Hepatocyte (in vitro differentiated cells): ENCODE measurements around the gene ZNF496. TPM values are rescaled to one million over a fixed set of nuclear protein-coding genes. Genes with fewer than 3 reads are reported as not detected.

Experiments
- DNase-seq: peaks from one replicate; pipeline ENCODE4 v3.0.0-alpha.2; 2016; ENCODE audit warnings: low spot score
- H2AFZ ChIP-seq: fragments of 200-600 bp; sonication (generic); 2 replicates; pipeline ENCODE4 v1.6.0; 2016; ENCODE audit warnings: antibody characterized with exemption, mild to moderate bottlenecking
- H3K27ac ChIP-seq: fragments of 200-600 bp; sonication (generic); 2 replicates; pipeline ENCODE4 v1.5.1; 2016; ENCODE audit warnings: mild to moderate bottlenecking
- H3K27me3 ChIP-seq: fragments of 200-600 bp; sonication (generic); 2 replicates; pipeline ENCODE4 v1.6.1; 2016
- H3K36me3 ChIP-seq: fragments of 200-600 bp; sonication (generic); replicated peaks from 2 replicates; pipeline ENCODE4 v1.5.1; 2016; ENCODE audit warnings: low read depth; ENCODE audit not compliant: insufficient read depth
- H3K4me1 ChIP-seq: fragments of 200-600 bp; sonication (generic); 2 replicates; pipeline ENCODE4 v1.5.1; 2016; ENCODE audit warnings: mild to moderate bottlenecking, moderate library complexity; ENCODE audit not compliant: insufficient read depth
- H3K4me2 ChIP-seq: fragments of 200-600 bp; sonication (generic); 2 replicates; pipeline ENCODE4 v1.6.0; 2016
- H3K4me3 ChIP-seq: fragments of 200-600 bp; sonication (generic); 2 replicates; pipeline ENCODE4 v1.5.1; 2016; ENCODE audit warnings: mild to moderate bottlenecking
- H3K79me2 ChIP-seq: fragments of 200-600 bp; sonication (generic); 2 replicates; pipeline ENCODE4 v1.6.0; 2017; ENCODE audit warnings: mild to moderate bottlenecking
- H3K9me2 ChIP-seq: fragments of 200-600 bp; sonication (generic); replicated peaks from 2 replicates; pipeline ENCODE4 v1.6.0; 2017; ENCODE audit warnings: mild to moderate bottlenecking; ENCODE audit not compliant: insufficient read depth
- H3K9me3 ChIP-seq: fragments of 200-600 bp; sonication (generic); 2 replicates; pipeline ENCODE4 v1.5.1; 2016; ENCODE audit warnings: low read depth, mild to moderate bottlenecking
- H4K20me1 ChIP-seq: fragments of 200-600 bp; sonication (generic); 2 replicates; pipeline ENCODE4 v1.6.0; 2016; ENCODE audit warnings: mild to moderate bottlenecking; ENCODE audit not compliant: insufficient read depth, poor library complexity, severe bottlenecking
- EZH2 ChIP-seq: fragments of 200-600 bp; sonication (generic); IDR thresholded peaks from 2 replicates; pipeline ENCODE4 v1.6.1; 2016; ENCODE audit warnings: antibody characterized with exemption, mild to moderate bottlenecking, borderline replicate concordance
- EZH2phosphoT487 ChIP-seq: fragments of 200-600 bp; sonication (generic); IDR thresholded peaks from one replicate; pipeline ENCODE4 v1.6.1; 2018; ENCODE audit warnings: antibody characterized with exemption, mild to moderate bottlenecking, low read depth, moderate library complexity; ENCODE audit not compliant: unreplicated experiment, severe bottlenecking
- WGBS: methylation state at CpG from one replicate; pipeline ENCODE4 v1.1.6; 2016; ENCODE audit warnings: low lambda C conversion rate; ENCODE audit errors: missing lambda C conversion rate; 5-methylcytosine and 5-hydroxymethylcytosine counted together
- polyA plus RNA-seq: library from polyadenylated mRNA; unstranded; fragments of >200 nt; fragmentation: Nextera tagmentation; extraction: Ambion mirVana; gene quantifications from 2 replicates; pipeline ENCODE4 v1.2.1, GENCODE V29; 2016
- total RNA-seq: library from RNA; depleted of rRNA; stranded (reverse); fragments of >200 nt; gene quantifications from 2 replicates; pipeline ENCODE4 v1.2.3, GENCODE V29; 2014
- TF ChIP-seq, protein P1 (sequence below): fragments of 200-600 bp; sonication (generic); IDR thresholded peaks from 2 replicates; pipeline ENCODE4 v1.5.1; 2016; ENCODE audit warnings: antibody characterized with exemption, mild to moderate bottlenecking; ENCODE audit not compliant: poor library complexity

Gene ZNF496
- total and polyA plus RNA-seq, 2 experiments from 2014 or later, result 10.5 to 16.5 TPM

DNA sequence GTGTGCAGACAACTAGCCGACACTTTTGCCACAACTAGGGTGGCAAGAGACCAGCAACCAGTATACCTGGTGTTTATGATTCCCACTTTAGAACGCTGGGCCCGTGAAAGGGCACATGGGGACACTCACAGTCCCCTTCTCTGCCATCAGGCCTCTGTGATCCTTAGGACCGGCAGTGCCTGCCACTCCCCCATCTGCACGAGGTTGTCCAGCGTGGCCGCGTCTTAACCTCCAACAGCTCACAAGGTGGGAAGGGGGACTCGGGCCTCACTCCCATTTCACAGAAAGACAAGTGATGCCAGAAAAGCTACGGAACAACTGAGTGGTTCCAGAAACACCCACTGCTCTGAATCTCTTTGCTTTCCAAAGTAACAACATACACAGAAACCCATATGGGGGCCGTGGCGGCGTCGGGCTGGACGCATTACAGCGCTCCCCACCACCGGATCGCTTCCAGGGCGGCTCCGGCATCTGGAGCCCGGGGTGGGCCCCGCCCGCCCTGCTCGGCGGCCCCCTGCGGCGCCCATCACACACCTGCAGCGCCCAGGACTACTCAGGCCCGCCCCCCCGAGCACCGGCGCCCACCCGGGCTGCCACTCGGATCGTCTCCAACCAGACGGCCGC, 1.0 kb downstream of the ZNF496 start:
- peak; percentile 22 for DNase-seq
- Histone ChIP-seq H4K20me1 (peaks cover 10% of the 10 kb centered on the region), H3K27me3 (no peaks in the 10 kb centered on the region), H3K27ac (peak overlapping the region; percentile 99), H3K4me3 (peak overlapping the region; percentile 97), H3K4me1 (peaks cover 17% of the 10 kb centered on the region), H3K79me2 (peaks cover 40% of the 10 kb centered on the region), H3K9me3 (no peaks in the 10 kb centered on the region), H2AFZ (peak overlapping the region; percentile 100), H3K4me2 (peak overlapping the region; percentile 99), H3K9me2 (no peaks in the 10 kb centered on the region), H3K36me3 (no peaks in the 10 kb centered on the region)
- 8% methylated on average over 35 of the region's 37 CpGs for WGBS
- no peak for TF ChIP-seq EZH2
- TF ChIP-seq, protein P1, sequence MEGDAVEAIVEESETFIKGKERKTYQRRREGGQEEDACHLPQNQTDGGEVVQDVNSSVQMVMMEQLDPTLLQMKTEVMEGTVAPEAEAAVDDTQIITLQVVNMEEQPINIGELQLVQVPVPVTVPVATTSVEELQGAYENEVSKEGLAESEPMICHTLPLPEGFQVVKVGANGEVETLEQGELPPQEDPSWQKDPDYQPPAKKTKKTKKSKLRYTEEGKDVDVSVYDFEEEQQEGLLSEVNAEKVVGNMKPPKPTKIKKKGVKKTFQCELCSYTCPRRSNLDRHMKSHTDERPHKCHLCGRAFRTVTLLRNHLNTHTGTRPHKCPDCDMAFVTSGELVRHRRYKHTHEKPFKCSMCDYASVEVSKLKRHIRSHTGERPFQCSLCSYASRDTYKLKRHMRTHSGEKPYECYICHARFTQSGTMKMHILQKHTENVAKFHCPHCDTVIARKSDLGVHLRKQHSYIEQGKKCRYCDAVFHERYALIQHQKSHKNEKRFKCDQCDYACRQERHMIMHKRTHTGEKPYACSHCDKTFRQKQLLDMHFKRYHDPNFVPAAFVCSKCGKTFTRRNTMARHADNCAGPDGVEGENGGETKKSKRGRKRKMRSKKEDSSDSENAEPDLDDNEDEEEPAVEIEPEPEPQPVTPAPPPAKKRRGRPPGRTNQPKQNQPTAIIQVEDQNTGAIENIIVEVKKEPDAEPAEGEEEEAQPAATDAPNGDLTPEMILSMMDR, result no peak
- no peak for TF ChIP-seq EZH2phosphoT487

DNA sequence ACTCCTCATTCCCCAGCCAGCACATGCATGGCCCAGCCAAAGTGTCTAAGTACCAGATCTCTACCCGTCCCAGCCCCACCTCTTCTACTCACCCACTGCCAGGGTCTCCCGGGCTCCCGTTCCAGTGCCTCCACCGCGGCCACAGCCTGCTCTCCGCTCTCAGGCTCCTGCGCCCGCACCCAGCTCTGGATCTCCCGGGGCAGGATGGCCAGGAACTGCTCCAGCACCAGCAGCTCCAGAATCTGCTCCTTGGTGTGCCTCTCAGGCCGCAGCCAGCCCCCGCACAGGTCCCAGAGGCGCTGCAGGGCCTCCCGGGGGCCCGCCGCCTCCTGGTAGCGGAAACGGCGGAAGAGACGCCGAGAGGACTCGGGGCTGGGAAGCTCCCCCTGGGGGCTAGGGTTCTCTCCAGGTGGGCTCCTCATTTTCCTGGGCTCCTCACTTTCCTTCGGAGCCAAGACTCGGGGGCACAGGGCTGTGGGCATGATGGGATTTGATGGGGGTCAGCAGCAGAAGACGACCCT, 2.5 kb downstream of the ZNF496 start:
- H3K9me2 ChIP-seq, result no peaks in the 10 kb centered on the region
- H3K36me3 ChIP-seq, result no peaks in the 10 kb centered on the region
- no peaks in the 10 kb centered on the region for H3K9me3 ChIP-seq
- WGBS, result 97% methylated on average over 24 of the region's 24 CpGs
- H3K27me3 ChIP-seq, result no peaks in the 10 kb centered on the region
- peaks cover 10% of the 10 kb centered on the region for H4K20me1 ChIP-seq
- peaks cover 17% of the 10 kb centered on the region for H3K4me1 ChIP-seq
- peaks cover 36% of the 10 kb centered on the region for H3K79me2 ChIP-seq
- H3K4me3 ChIP-seq, result no peak overlapping the region
- no peak overlapping the region for H3K27ac ChIP-seq
- H2AFZ ChIP-seq, result no peak overlapping the region
- no peak for DNase-seq
- no peak overlapping the region for H3K4me2 ChIP-seq
- TF ChIP-seq, protein P1, result no peak
- TF ChIP-seq EZH2phosphoT487 (no peak), EZH2 (no peak)

DNA sequence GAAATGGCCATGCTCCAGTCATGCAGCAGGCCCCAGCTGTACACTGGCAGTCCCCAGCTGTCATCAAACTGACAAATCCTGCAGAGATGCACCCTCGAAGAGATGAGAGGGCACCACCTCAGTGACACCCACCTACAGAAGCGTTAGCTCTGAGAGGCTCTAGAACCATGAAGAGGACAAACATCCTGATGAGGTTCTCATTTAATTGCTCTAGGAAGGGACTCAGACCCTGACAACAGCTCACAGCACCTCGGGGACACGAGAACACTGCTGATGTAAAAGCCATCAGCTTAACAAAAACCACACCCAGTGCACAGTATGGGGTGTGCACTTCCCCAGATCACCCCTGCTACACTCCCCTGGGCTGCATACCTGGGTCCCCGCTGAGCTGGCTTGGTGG, 3.4 kb downstream of the ZNF496 start:
- no peaks in the 10 kb centered on the region for H3K36me3 ChIP-seq
- H3K27ac ChIP-seq, result no peak overlapping the region
- no peak for DNase-seq
- peaks cover 10% of the 10 kb centered on the region for H3K4me1 ChIP-seq
- no peak for TF ChIP-seq EZH2phosphoT487
- TF ChIP-seq EZH2, result no peak
- TF ChIP-seq, protein P1, result no peak
- H2AFZ ChIP-seq, result no peak overlapping the region
- peaks cover 10% of the 10 kb centered on the region for H4K20me1 ChIP-seq
- no peaks in the 10 kb centered on the region for H3K27me3 ChIP-seq
- H3K9me2 ChIP-seq, result no peaks in the 10 kb centered on the region
- 100% methylated on average over 5 of the region's 5 CpGs for WGBS
- no peak overlapping the region for H3K4me3 ChIP-seq
- no peak overlapping the region for H3K4me2 ChIP-seq
- H3K9me3 ChIP-seq, result no peaks in the 10 kb centered on the region
- peaks cover 28% of the 10 kb centered on the region for H3K79me2 ChIP-seq
